ENCODE data around the gene HIRA.
A peak's percentile ranks its signal among the peaks of the same experiment; 100 is the strongest.
"Not testable (repeated sequence)": the region's sequence is repeated elsewhere in the genome, so short reads cannot be mapped to it uniquely, and the experiment has no call there.

Gene HIRA

GRCh38 chr22:19440411-19441195 is 9.1 kb upstream of the HIRA start:
- H3K4me2 ChIP-seq (ENCODE audit: low read length), result no peak overlapping the region

GRCh38 chr22:19438298-19438697 is 6.8 kb upstream of the HIRA start:
- no peak overlapping the region for H3K9ac ChIP-seq (ENCODE audit: low read length)
- no peak for TF ChIP-seq EZH2phosphoT487 (IDR thresholded peaks at IDR 0.05; ENCODE audit: low read depth)
- no peak for TF ChIP-seq CTCF (IDR thresholded peaks at IDR 0.05; ENCODE audit: low read depth, low read length)
- no peak overlapping the region for H2AFZ ChIP-seq (ENCODE audit: low read depth, low read length)
- H3K4me3 ChIP-seq (ENCODE audit: low read length), result no peak overlapping the region
- H3K4me2 ChIP-seq (ENCODE audit: low read length), result no peak overlapping the region
- H3K9me3 ChIP-seq (ENCODE audit: insufficient read depth, low read length), result no peaks in the 10 kb centered on the region
- peaks cover 35% of the 10 kb centered on the region for H3K79me2 ChIP-seq (ENCODE audit: low read length)
- H3K36me3 ChIP-seq (replicated peaks; ENCODE audit: low read depth, low read length), result peaks cover 46% of the 10 kb centered on the region
- H4K20me1 ChIP-seq (ENCODE audit: insufficient read depth, low read length), result peaks cover 18% of the 10 kb centered on the region; the same call in 1 of the 2 replicates
- no peak overlapping the region for H3K27ac ChIP-seq (ENCODE audit: low read length)
- H3K27me3 ChIP-seq (ENCODE audit: low read depth, low read length), result no peaks in the 10 kb centered on the region
- peaks cover 8% of the 10 kb centered on the region for H3K4me1 ChIP-seq (ENCODE audit: low read length)

More at GRCh38 chr22:19440411-19441195, 9.1 kb upstream of the HIRA start:
- H3K79me2 ChIP-seq (ENCODE audit: low read length), result peaks cover 55% of the 10 kb centered on the region
- no peak overlapping the region for H3K9ac ChIP-seq (ENCODE audit: low read length)
- H3K9me3 ChIP-seq (ENCODE audit: insufficient read depth, low read length), result no peaks in the 10 kb centered on the region
- H3K27ac ChIP-seq (ENCODE audit: low read length), result no peak overlapping the region
- no peak overlapping the region for H2AFZ ChIP-seq (ENCODE audit: low read depth, low read length)
- H3K4me3 ChIP-seq (ENCODE audit: low read length), result no peak overlapping the region
- H3K27me3 ChIP-seq (ENCODE audit: low read depth, low read length), result no peaks in the 10 kb centered on the region
- peaks cover 26% of the 10 kb centered on the region; the same call in 1 of the 2 replicates for H4K20me1 ChIP-seq (ENCODE audit: insufficient read depth, low read length)
- TF ChIP-seq CTCF (IDR thresholded peaks at IDR 0.05; ENCODE audit: low read depth, low read length) (no peak), EZH2phosphoT487 (IDR thresholded peaks at IDR 0.05; ENCODE audit: low read depth) (no peak)
- no peaks in the 10 kb centered on the region; the same call in 1 of the 2 replicates for H3K4me1 ChIP-seq (ENCODE audit: low read length)
- H3K36me3 ChIP-seq (replicated peaks; ENCODE audit: low read depth, low read length), result peaks cover 56% of the 10 kb centered on the region

GRCh38 chr22:19436444-19437161 is 5.1 kb upstream of the HIRA start:
- not testable (repeated sequence) for H3K4me3 ChIP-seq (ENCODE audit: low read length); H3K27ac ChIP-seq (ENCODE audit: low read length); H3K9ac ChIP-seq (ENCODE audit: low read length); H3K4me2 ChIP-seq (ENCODE audit: low read length); H3K9me3 ChIP-seq (ENCODE audit: insufficient read depth, low read length); H2AFZ ChIP-seq (ENCODE audit: low read depth, low read length); H3K27me3 ChIP-seq (ENCODE audit: low read depth, low read length)
- Histone ChIP-seq H3K36me3 (replicated peaks; ENCODE audit: low read depth, low read length) (peaks cover 34% of the 10 kb centered on the region), H3K79me2 (ENCODE audit: low read length) (peaks cover 32% of the 10 kb centered on the region), H4K20me1 (ENCODE audit: insufficient read depth, low read length) (peaks cover 11% of the 10 kb centered on the region; the same call in 1 of the 2 replicates), H3K4me1 (ENCODE audit: low read length) (peaks cover 11% of the 10 kb centered on the region)

GRCh38 chr22:19434829-19435580 is 3.5 kb upstream of the HIRA start:
- Histone ChIP-seq H3K79me2 (ENCODE audit: low read length) (peaks cover 34% of the 10 kb centered on the region), H3K27me3 (ENCODE audit: low read depth, low read length) (no peaks in the 10 kb centered on the region), H2AFZ (ENCODE audit: low read depth, low read length) (no peak overlapping the region), H3K4me3 (ENCODE audit: low read length) (no peak overlapping the region), H4K20me1 (ENCODE audit: insufficient read depth, low read length) (peaks cover 9% of the 10 kb centered on the region), H3K4me1 (ENCODE audit: low read length) (peaks cover 19% of the 10 kb centered on the region), H3K4me2 (ENCODE audit: low read length) (no peak overlapping the region), H3K9me3 (ENCODE audit: insufficient read depth, low read length) (no peaks in the 10 kb centered on the region), H3K9ac (ENCODE audit: low read length) (no peak overlapping the region), H3K36me3 (replicated peaks; ENCODE audit: low read depth, low read length) (peaks cover 23% of the 10 kb centered on the region), H3K27ac (ENCODE audit: low read length) (peak overlapping the region; percentile 23; the same call in 1 of the 2 replicates)
- TF ChIP-seq EZH2phosphoT487 (IDR thresholded peaks at IDR 0.05; ENCODE audit: low read depth) (no peak), CTCF (IDR thresholded peaks at IDR 0.05; ENCODE audit: low read depth, low read length) (no peak)
